HG03571 (cell line): ENCODE data around the gene CRYBA1.

Experiments used
- ATAC-seq: cut with Tn5 transposase; IDR thresholded peaks from one replicate; pipeline ENCODE4 v1.9.1; 2021; ENCODE audit not compliant: unreplicated experiment

The CRYBA1 gene

DNA sequence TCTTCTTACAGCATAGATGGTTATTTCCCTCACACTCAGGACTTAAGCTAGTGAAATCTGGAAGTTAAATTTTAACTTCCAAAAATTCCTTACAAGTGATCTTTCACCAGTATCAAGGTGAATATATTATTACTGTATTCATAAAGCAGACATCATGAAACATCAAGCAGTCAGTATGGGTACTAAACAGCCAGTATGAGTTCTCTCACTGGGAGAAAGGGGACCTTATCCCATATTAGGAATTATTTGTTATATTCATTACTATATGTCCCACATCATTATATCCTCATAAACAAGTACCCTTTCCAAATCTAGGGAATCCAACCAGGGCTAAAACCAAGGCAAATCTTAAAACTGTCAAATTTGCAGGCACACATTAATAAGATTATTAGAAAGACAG is 32.0 kb downstream of the CRYBA1 start:
- no peak for ATAC-seq

DNA sequence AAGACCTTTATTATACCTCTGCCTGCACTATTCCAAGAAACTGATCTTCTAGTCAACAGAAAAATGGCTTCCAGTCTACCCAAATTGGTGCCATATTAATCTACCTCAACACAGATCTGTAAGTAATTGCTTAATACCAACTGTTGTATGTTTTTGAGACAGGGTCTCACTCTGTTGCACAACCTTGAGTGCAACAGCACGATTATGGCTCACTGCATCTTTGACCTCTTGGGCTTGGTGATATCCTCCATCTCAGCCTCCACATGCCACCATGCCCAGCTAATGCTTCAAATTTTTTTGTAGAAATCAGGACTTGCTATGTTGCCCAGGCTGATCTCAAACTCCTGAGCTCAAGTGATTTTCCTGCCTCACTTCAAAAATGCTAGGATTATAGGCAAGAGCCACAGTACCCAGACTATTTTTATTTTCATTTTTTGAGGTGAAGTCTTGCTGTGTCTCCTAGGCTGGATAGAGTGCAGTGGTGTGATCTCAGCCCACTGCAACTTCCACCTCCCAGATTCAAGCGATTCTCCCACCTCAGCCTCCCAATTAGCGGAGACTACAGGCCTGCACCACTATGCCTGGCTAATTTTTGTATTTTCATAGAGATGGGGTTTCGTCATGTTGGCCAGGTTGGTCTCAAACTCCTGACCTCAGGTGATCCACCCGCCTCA is 32.9 kb downstream of the CRYBA1 start:
- no peak for ATAC-seq

- no peak for ATAC-seq
These were observed 36.8 kb downstream of the CRYBA1 start for GRCh38 chr17:29283496-29283895.

GRCh38 chr17:29283961-29284360 is 37.3 kb downstream of the CRYBA1 start:
- ATAC-seq = no peak

DNA sequence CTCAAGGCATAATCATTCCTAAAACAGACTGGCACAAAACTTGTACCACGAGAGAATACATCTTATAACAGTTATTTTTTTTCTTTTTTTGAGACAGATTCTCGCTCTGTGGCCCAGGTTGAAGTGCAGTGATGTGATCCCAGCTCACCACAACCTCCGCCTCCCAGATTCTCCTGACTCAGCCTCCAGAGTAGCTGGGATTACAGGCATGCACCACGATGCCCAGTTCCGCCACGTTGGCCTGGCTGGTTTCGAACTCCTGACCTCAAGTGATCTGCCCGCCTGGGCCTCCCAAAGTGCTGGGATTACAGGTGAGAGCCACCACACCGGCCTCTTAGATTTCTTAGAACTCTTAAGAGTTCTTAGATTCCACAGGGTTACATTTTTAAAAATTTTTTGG is 43.2 kb downstream of the CRYBA1 start:
- no peak for ATAC-seq

GRCh38 chr17:29291163-29291752 is 44.6 kb downstream of the CRYBA1 start:
- ATAC-seq = no peak

DNA sequence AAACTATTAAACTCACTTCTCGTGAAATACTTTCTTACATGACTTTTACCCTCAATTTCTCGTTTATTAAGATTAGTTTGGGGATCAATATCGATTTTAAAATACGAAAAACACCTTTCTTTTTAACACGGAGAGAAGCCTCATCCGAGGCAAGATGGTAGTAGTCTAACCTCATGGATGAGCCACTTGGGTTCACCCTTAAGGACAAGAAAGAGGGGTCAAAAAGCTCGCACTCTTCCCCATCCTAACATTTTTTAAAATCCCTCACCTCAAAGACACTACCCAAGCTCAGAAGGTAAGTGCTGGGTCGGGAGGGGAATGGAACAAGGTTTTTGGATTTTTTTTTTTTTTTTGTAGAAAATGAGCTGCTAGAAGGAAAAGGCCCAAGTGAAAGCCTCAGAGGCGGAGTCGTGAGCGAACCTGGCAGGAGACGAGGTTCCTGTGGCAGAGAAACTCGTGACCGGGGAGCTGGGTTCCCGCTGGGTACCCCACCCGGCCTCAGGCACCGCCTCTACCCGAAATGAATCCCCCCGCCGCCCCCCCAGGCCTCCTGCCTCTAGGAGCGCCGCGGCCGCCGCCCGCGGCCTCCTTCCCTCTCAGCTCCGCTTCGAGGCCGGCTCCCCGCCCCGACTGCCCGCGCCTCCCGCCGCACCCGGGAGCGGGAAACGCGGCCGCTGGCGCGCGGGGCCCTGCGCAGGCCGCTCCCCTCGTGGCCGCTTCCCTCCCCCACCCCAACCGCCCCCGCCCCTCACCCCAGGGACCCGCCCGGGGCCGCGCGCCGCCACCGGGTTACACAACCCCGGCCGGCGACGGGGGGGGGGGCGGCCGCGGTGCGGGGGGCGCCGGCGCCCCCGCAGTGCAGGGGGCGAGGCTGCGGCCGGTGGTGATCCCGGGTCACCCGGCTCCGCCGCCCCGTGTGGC is 45.7 kb downstream of the CRYBA1 start:
- no peak for ATAC-seq

DNA sequence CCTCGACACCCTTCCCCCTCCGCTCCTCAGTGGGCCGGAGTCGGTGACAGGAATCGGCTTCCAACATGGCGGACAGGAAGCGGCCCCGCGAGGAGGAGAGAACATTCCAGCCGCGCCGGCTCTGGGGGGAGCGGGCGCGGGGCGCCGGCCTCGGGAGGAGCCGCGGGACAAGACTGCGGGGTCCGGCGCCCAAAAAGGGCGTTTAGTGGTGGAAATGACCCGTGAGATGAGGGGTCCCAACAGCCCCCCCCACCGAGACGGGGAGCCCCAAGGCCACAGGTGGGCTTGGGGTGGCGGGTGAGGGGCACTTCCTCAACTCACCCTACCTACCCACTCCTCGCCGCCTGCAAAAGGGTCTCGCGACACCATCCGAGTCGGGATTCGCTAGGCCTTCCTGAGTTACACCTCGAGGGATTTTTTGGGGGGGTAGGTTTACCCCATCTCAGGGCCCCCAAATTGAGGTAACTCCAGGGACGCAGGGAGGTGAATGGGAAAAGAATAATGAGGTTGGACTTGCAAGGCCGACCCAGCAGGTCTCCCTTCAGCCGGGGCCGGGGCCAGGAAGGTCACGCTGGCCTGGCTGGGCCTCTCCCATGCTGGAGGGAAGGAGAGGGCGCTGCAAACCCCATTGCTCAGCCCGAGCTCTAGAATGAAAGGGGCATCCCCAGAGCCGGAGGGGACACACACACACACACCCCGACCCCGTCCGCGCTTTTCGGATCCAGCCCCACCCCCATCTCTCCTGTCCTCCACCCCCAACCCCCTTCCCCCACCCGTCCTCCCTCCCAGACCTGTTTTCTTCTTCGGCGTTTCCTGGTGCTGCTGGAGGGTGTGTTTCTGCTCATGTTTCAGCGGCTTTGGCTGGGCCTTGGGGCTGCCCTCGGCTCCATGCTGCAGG is 46.6 kb downstream of the CRYBA1 start:
- ATAC-seq = no peak

DNA sequence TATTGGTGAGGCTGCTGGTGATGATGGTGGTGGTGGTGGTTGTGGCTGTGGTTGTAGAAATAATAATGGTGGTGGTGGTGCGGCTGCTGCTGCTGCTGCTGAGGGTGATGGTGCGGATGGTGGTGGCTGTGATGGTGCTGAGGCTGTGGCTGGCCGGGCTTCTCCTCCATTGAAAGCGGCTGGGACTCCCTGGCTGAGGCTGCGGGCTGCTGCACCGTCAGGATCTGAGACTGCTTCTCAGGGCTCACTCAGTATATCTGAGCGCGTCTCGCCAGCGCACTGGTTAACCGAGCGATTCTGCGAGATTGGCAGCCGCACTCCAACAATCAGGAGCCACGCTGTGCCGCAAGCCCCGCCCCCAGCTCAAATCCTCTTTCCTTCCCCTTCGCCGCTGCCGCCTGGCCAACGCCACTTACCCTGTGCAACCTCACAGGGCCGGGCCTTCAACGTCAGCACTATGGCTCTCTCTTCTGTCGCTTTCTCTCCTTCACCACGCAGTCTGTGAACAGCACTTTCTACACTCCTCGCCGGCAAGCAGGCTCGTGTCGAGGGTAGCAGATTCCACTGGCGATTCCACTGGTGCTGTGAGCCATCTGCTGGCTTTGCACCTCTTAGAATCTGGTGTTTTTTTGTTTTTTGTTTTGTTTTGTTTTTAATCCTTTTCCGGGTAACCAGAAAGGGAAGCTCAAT is 47.4 kb downstream of the CRYBA1 start, which contains the start of gene NUFIP2:
TSS of gene NUFIP2 (minus strand) at position 259 of the 690 bp plus-strand sequence. CDS start at position 170, 89 bp downstream.
- peak; percentile 73 for ATAC-seq

GRCh38 chr17:29294580-29294900 is 47.9 kb downstream of the CRYBA1 start:
- no peak for ATAC-seq

GRCh38 chr17:29295420-29295819 is 48.8 kb downstream of the CRYBA1 start:
- ATAC-seq = no peak

- ATAC-seq = no peak
These were observed 52.4 kb downstream of the CRYBA1 start for GRCh38 chr17:29299031-29299430.

GRCh38 chr17:29303386-29303785 is 56.7 kb downstream of the CRYBA1 start:
- no peak for ATAC-seq
